Memory B cell (primary cell): ENCODE measurements around the gene SORCS2.
"Not testable (repeated sequence)": the region's sequence is repeated elsewhere in the genome, so short reads cannot be mapped to it uniquely, and the experiment has no call there.

Experiments
- ATAC-seq: fragments of 150-1000 bp; cut with Tn5 transposase; 2 replicates; pipeline ENCODE4 v1.10.0; 2021; ENCODE audit warnings: low read depth, mild to moderate bottlenecking, moderate library complexity
- DNase-seq, 2 donors: peaks; one replicate each; pipeline ENCODE4 v3.0.0; 2022; ENCODE audit warnings: low spot score in 2 of 2
- H3K27ac Mint-ChIP-seq: one replicate; pipeline ENCODE4 v1.8.0; 2022; ENCODE audit warnings: mild to moderate bottlenecking, moderate library complexity, mixed read lengths
- H3K27me3 Mint-ChIP-seq: one replicate; pipeline ENCODE4 v1.8.0; 2022; ENCODE audit warnings: mixed read lengths
- H3K36me3 Mint-ChIP-seq: one replicate; pipeline ENCODE4 v1.8.0; 2022; ENCODE audit warnings: mild to moderate bottlenecking, mixed read lengths
- H3K4me1 Mint-ChIP-seq: one replicate; pipeline ENCODE4 v1.8.0; 2022; ENCODE audit warnings: mixed read lengths
- H3K4me3 Mint-ChIP-seq: one replicate; pipeline ENCODE4 v1.8.0; 2022; ENCODE audit warnings: mild to moderate bottlenecking, moderate library complexity, mixed read lengths
- H3K9me3 Mint-ChIP-seq: one replicate; pipeline ENCODE4 v1.8.0; 2022; ENCODE audit warnings: mixed read lengths

Gene SORCS2

DNA sequence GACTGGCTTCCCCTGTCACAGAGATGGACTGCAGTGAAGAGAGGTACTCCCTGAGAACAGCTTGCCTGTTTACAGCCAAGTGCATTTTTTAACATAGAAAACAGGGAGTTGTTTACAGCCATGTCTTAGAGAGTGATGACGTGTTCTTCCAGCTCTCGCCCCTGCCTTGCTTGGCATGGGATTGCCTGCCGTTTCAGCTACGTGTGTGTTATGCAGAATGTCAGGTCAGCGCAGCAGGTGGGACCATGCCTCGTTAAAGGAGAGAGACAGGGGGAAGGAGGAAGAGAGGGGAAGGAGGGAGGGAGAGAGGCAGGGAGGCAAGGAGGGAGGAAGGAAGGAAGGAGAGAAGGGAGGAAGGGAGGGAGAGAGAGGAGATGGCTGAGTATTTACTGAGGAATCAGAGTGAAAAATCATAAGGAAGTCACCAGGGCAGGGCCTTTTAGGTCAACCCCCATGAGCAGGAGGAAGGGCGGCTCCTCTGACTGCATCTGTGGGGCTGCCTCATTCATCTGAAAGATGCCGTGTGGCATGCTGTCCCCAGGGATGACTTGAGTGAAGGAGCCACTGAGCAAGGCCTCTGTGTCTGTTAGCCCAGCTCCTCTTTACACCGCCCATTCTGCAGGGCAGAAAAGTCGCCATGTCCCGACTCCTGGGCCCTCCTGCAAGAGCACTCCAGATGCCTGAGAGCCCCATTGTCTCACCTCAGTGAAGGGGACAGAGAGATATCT, 382.1 kb downstream of the SORCS2 start:
- Mint-ChIP-seq H3K36me3 (peaks cover 3% of the 10 kb centered on the region), H3K9me3 (peaks cover 28% of the 10 kb centered on the region), H3K27ac (no peak overlapping the region), H3K4me1 (no peaks in the 10 kb centered on the region), H3K4me3 (no peak overlapping the region), H3K27me3 (no peaks in the 10 kb centered on the region)
- ATAC-seq (no peak), DNase-seq (no peak)

DNA sequence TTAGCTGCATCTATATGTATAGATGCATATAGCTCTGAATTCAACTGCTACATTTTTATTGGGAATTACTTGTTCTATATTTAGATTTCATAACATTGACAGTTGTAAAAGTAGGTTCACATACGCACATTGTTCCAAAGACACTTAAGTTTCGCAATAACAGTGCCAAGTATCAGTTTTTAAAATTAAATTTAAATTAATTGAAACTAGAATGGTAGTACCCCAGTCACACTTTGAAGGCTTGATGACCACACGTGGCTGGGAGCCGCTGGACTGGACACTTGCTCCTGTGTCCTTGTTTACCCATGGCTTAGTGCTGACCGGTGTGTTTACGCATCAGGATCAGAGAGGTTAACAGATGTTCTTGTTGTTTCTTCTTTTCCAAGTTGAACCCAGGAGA, 383.1 kb downstream of the SORCS2 start:
- ATAC-seq (no peak), DNase-seq (no peak)
- H3K27ac Mint-ChIP-seq: no peak overlapping the region
- H3K4me1 Mint-ChIP-seq: no peaks in the 10 kb centered on the region
- no peak overlapping the region for H3K4me3 Mint-ChIP-seq
- peaks cover 31% of the 10 kb centered on the region for H3K9me3 Mint-ChIP-seq
- H3K27me3 Mint-ChIP-seq: no peaks in the 10 kb centered on the region
- peaks cover 3% of the 10 kb centered on the region for H3K36me3 Mint-ChIP-seq

DNA sequence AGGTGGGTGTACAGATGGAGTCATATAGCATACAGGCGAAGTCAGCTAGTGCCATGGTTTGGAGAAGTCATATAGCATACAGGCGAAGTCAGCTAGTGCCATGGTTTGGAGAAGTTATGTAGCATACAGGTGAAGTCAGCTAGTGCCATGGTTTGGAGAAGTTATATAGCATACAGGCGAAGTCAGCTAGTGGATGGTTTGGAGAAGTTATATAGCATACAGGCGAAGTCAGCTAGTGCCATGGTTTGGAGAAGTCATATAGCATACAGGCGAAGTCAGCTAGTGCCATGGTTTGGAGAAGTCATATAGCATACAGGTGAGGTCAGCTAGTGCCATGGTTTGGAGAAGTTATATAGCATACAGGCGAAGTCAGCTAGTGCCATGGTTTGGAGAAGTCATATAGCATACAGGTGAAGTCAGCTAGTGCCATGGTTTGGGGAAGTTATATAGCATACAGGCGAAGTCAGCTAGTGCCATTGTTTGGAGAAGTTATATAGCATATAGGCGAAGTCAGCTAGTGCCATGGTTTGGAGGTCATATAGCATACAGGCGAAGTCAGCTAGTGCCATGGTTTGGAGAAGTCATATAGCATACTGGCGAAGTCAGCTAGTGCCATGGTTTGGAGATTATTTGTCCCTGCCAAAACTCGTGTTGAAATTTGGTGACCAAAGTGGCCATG, 385.2 kb downstream of the SORCS2 start:
- H3K27me3 Mint-ChIP-seq, ATAC-seq, H3K4me1 Mint-ChIP-seq, H3K27ac Mint-ChIP-seq, H3K4me3 Mint-ChIP-seq, H3K36me3 Mint-ChIP-seq, DNase-seq: not testable (repeated sequence)
- H3K9me3 Mint-ChIP-seq: peaks cover 31% of the 10 kb centered on the region

DNA sequence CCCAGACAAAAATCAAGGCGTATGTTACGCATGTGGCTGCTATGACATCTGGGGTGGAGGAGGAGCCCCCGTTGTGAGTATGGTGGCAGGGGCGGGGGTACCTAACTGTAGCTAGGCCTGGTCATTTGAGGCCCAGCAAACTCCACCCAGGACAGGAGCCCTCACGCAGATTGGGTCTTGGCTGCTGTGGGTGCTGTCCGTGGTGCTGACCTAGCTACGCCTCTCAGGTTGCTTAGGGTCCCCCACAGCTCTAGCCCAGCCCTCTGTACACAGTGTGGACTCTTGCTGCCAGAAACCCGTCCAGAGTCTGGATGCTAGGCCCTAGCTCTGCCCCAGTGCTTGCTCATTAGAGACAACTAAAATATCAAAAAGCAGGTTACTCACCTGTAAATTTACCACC, 389.1 kb downstream of the SORCS2 start:
- no peaks in the 10 kb centered on the region for H3K4me1 Mint-ChIP-seq
- peaks cover under 1% of the 10 kb centered on the region for H3K36me3 Mint-ChIP-seq
- H3K9me3 Mint-ChIP-seq: peaks cover 21% of the 10 kb centered on the region
- H3K27ac Mint-ChIP-seq: no peak overlapping the region
- DNase-seq (no peak), ATAC-seq (no peak)
- H3K4me3 Mint-ChIP-seq: no peak overlapping the region
- H3K27me3 Mint-ChIP-seq: no peaks in the 10 kb centered on the region

DNA sequence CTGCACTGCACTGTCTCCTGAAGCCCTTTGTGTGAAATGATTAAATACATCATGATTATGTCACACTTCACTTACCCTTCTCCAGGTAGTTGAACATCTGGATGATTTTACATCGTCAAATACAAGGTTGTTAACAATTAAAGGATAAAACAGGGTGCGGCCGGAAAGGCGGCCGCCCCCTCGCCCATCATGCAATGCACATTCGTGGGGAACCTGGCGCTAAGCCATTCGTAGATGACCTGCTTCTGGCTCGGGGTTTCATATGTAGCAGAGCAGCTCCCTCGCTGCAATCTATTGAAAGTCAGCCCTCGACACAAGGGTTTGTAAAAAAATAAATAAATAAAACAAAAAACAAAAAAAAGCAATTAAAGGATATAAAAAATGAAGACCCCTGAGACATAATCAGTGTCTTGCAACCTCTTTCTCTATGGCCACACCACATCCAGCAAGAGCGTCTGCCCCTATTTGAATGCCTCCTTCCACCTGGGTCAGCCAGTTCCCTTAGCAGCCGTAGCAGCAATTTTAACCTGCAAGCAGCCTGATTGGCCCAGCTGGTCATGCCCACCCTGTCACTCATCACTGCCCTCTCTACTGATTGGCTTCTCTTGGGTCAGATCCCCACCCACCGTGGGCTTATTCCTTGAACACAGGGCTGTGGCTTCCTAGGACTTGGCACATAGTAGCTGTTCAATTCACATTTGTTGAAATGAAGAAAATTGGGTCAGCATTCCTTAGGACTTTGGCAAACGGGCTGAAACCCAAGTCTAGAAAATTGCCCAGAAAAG, 390.2 kb downstream of the SORCS2 start:
- H3K27me3 Mint-ChIP-seq: no peaks in the 10 kb centered on the region
- ATAC-seq: no peak

DNA sequence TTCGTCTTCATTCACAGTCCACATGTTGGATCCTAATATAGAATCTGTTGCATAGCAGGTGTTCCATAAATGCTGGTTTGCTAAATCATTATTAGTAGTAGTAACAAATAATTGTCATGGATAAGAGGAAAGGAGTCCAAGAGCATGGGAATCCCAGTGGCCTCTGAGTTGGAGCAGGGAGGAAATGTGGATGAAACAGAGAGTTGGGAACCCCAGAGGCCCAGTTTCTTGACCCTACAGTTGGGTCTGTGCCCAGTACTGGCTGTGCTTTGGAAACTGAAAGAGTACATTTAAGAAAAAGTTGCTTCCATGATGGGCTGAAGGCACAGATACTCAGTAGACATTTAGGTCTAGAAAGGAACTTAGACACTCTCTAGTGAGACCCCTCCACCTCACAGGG, 391.8 kb downstream of the SORCS2 start:
- no peak for ATAC-seq
- no peak for DNase-seq
- no peak overlapping the region for H3K4me3 Mint-ChIP-seq
- peaks cover 1% of the 10 kb centered on the region for H3K27me3 Mint-ChIP-seq
- H3K27ac Mint-ChIP-seq: no peak overlapping the region
- H3K4me1 Mint-ChIP-seq: no peaks in the 10 kb centered on the region
- peaks cover 10% of the 10 kb centered on the region for H3K9me3 Mint-ChIP-seq
- H3K36me3 Mint-ChIP-seq: no peaks in the 10 kb centered on the region

More for the DNA sequence above, 390.2 kb downstream of the SORCS2 start:
- H3K9me3 Mint-ChIP-seq: peaks cover 16% of the 10 kb centered on the region
- H3K4me1 Mint-ChIP-seq: no peaks in the 10 kb centered on the region
- H3K36me3 Mint-ChIP-seq: no peaks in the 10 kb centered on the region
- DNase-seq: no peak
- H3K27ac Mint-ChIP-seq: no peak overlapping the region
- H3K4me3 Mint-ChIP-seq: no peak overlapping the region

DNA sequence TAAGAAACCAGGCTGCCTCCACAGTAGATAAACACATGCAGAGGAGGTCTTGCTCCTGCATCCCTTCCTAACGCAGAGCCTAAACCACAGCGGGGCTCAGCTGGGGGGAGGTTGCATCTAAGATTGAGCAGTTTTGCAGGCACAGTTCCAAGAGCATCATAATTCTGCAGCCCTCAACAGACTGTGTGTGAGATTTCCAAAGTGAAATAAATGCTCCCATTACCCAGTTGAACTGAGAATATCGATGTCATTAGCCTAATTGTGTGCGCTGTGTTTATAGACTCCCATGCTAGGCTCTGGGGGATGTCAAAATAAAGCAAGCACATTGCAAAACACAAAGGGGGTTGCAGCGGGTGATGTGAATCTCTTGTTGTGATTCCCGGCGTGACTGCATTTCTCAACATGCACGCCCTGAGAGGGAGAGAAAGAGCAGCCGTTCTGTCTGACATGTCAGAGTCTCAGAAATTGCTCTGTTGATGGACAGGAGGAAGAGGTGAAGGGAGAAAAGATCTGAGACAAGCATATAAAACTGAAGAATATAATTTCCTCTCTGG, 392.3 kb downstream of the SORCS2 start:
- Mint-ChIP-seq H3K27me3 (peaks cover 1% of the 10 kb centered on the region), H3K4me3 (no peak overlapping the region), H3K36me3 (no peaks in the 10 kb centered on the region), H3K9me3 (peaks cover 6% of the 10 kb centered on the region), H3K27ac (no peak overlapping the region), H3K4me1 (no peaks in the 10 kb centered on the region)
- ATAC-seq: no peak
- no peak for DNase-seq

DNA sequence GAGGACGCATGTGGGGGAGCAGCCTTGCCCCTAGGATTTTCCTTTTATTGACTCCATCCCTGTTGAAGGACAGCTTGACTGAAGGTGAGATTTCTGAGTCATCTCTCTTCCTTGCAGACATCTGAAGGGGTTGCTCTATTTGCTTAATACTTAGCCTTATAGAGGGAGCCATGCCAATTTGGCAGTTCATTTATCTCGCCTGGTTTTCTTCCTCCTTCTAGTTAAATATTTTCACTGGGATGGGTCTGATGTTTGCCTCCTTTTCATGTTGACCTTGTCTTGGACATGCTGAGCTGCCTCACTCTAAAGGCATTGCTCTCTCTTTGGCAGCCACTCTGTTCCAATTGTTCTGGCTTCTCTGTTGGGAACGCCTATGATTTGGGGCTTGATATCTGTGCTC, 393.4 kb downstream of the SORCS2 start:
- DNase-seq: no peak
- no peak for ATAC-seq
- Mint-ChIP-seq H3K4me3 (no peak overlapping the region), H3K9me3 (peaks cover 6% of the 10 kb centered on the region), H3K27ac (no peak overlapping the region), H3K27me3 (peaks cover 1% of the 10 kb centered on the region), H3K36me3 (no peaks in the 10 kb centered on the region), H3K4me1 (no peaks in the 10 kb centered on the region)

DNA sequence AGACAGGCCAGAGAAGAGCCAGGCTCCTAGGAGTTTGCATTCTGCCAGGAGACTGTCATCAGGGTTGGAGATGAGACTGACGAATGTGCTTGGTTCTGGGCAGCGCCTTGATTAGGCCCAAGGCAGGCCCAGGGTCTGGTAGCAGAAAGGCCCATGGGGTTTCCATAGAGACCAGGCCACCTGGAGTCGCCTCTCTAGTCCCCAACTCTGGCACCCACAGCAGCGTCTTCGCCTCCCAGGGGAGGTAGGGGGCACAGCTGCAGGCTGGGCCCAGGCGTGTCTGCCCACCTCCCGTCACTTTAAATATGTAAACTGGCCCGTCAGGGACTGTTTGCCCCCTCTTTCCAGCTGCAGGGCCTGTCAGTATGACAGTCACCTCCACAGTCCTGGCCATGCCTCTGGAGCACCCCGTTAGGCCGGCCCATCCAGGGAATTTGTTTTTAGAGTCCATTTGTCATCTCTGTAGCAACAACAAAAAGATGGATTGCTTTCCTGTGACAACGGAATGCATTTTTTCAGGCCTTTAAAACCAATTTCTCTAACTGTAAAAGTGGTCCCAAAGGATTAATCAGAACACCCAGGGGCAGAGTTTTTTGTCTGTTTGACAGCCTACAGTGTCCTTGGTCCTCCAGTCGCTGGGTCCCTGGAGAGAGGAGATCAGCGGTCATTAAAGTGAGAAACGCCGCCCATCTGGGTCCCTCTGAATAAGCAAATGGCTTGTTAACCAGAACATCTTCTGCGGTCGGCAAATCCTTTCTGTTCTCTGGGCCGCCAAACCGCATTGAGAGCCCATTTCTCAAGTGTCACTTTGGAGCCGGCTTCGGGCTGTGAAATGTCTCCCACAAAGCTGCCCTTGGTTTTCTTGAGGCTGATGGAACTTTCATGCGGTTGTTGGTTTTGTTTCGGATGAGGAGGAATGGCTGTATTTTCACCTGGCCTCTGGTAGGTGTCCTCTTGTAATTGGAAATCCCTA, 395.4 kb downstream of the SORCS2 start:
- Mint-ChIP-seq H3K4me1 (no peaks in the 10 kb centered on the region), H3K27me3 (peaks cover 1% of the 10 kb centered on the region), H3K4me3 (no peak overlapping the region), H3K9me3 (peaks cover 8% of the 10 kb centered on the region), H3K27ac (no peak overlapping the region), H3K36me3 (no peaks in the 10 kb centered on the region)
- DNase-seq (no peak), ATAC-seq (no peak)

DNA sequence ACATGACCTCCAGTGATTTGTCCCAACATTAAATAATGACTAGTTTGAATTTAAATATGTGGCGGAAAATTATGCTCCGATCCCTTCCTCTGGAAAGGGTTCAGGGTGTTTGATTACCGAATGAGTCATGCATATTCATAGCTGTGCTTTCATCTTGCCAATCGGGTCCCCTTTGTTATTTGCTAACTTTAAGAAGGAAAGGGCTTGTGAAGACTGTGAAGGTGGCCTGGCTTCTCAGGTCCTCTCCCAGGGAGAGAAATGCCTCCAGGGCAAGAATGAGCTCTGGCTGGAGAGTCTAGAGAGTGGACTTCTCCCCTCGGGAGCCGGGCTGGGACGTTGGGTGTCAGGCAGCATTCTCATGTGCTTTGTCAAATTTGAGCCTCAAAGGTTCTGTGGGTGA, 397.9 kb downstream of the SORCS2 start:
- Mint-ChIP-seq H3K36me3 (no peaks in the 10 kb centered on the region), H3K4me3 (no peak overlapping the region), H3K9me3 (peaks cover 8% of the 10 kb centered on the region), H3K4me1 (no peaks in the 10 kb centered on the region), H3K27me3 (peaks cover 1% of the 10 kb centered on the region), H3K27ac (no peak overlapping the region)
- ATAC-seq (no peak), DNase-seq (no peak)

DNA sequence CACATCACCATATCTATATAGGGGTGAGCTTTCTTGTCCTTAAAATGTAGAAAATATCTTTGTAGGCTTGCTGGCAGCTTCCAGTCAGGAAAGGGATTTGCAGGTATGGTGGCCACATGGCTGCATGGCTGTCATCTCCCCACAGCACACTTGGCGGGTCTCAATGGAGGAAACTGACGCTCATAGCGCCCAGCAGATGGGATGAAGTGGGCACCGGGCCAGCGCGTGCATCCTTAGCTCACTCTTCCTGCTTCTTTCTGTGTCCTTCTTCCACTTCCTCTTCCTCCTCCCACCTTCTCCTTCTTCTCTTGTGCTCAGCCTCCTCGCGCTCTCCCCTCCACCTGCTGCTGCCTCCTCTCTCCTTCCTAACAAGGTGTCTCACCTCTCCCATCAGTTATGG, 398.6 kb downstream of the SORCS2 start:
- no peak for DNase-seq

DNA sequence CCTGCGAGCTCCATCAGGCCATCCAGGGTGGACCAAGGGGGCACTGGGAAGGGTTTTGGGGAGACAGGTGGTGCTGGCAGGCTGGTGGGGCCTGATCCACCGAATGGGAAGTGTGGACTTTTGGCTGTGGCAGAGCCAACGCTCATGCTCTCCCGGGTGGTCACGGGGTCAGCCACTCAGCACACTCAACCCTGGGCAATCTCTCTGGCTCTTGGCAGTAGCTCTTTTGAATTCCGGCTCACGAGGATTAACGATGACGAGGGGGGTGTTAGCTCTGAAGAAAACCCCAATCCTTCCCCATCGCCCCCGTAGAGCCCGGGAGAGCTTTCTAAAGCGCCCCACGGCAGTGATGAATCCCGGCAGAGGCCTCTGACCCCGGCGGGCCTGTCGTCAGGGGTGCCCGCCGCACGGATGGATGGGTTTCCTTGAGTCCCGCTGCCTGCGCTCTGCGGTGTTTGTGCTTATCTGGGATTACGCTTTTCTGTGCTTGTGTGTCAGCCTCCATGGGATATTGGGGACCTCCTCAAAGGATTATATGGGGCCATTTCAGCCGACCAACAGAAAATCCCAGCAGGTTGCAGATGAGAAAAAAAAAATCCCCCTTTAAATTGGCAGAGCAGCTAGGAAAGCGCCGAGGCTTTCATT, 399.2 kb downstream of the SORCS2 start:
- H3K9me3 Mint-ChIP-seq: peaks cover 5% of the 10 kb centered on the region
- H3K27ac Mint-ChIP-seq: no peak overlapping the region
- no peak overlapping the region for H3K4me3 Mint-ChIP-seq
- no peaks in the 10 kb centered on the region for H3K4me1 Mint-ChIP-seq
- no peak for ATAC-seq
- H3K36me3 Mint-ChIP-seq: no peaks in the 10 kb centered on the region
- peaks cover 6% of the 10 kb centered on the region for H3K27me3 Mint-ChIP-seq
- DNase-seq: no peak

More for the DNA sequence above, 398.6 kb downstream of the SORCS2 start:
- Mint-ChIP-seq H3K4me3 (no peak overlapping the region), H3K27ac (no peak overlapping the region), H3K27me3 (peaks cover 4% of the 10 kb centered on the region), H3K4me1 (no peaks in the 10 kb centered on the region), H3K36me3 (no peaks in the 10 kb centered on the region), H3K9me3 (peaks cover 6% of the 10 kb centered on the region)
- ATAC-seq: no peak
